Tibial nerve (tissue), 4 donors: ENCODE data around the gene PCSK5.

ENCODE experiments used
- CTCF ChIP-seq, 5 experiments: fragments of 200-600 bp in 3 of 5; fragments of 450-650 bp in 2 of 5; sonication (generic) in 3 of 5; IDR thresholded peaks; one replicate each; pipeline ENCODE4 v1.5.1; 2016 to 2019; ENCODE audit warnings: antibody characterized with exemption in 5 of 5, mild to moderate bottlenecking in 3 of 5, moderate library complexity in 2 of 5
- EP300 ChIP-seq, 2 donors: sonication (generic); formaldehyde crosslinking; IDR thresholded peaks; one replicate each; pipeline ENCODE4 v1.6.1; 2017; ENCODE audit warnings: antibody characterized with exemption in 2 of 2, mild to moderate bottlenecking in 1 of 2
- POLR2A ChIP-seq, 2 donors: fragments of 450-650 bp; IDR thresholded peaks; one replicate each; pipeline ENCODE4 v1.6.1; 2017; ENCODE audit warnings: antibody characterized with exemption in 2 of 2, mild to moderate bottlenecking in 2 of 2, moderate library complexity in 2 of 2

- TF ChIP-seq CTCF (IDR thresholded peaks at IDR 0.05): no peak
- no peak for TF ChIP-seq POLR2A (IDR thresholded peaks at IDR 0.05)
- no peak for TF ChIP-seq EP300 (IDR thresholded peaks at IDR 0.05)
These were observed 402.2 kb downstream of the PCSK5 start for GRCh38 chr9:76292658-76293057.
